WTC11 (cell line): ENCODE measurements around the gene FAH.

Experiments
- ESRRA ChIP-seq: sonication (generic); formaldehyde crosslinking; IDR thresholded peaks from 2 replicates; pipeline ENCODE4 v1.8.1; 2022; ENCODE audit warnings: mild to moderate bottlenecking, missing genetic modification reagents, borderline replicate concordance
- NFE2L1 ChIP-seq: sonication (generic); formaldehyde crosslinking; IDR thresholded peaks from 2 replicates; pipeline ENCODE4 v1.8.1; 2023; ENCODE audit warnings: missing genetic modification reagents
- NR3C1 ChIP-seq: sonication (generic); formaldehyde crosslinking; conservative IDR thresholded peaks from 2 replicates; pipeline ENCODE4 v1.8.1; 2023; ENCODE audit warnings: low read depth, mild to moderate bottlenecking, missing genetic modification reagents
- RELA ChIP-seq: sonication (generic); formaldehyde crosslinking; IDR thresholded peaks from 2 replicates; pipeline ENCODE4 v1.8.1; 2022; ENCODE audit warnings: missing genetic modification reagents, mild to moderate bottlenecking, borderline replicate concordance
- SMAD3 ChIP-seq: sonication (generic); formaldehyde crosslinking; IDR thresholded peaks from 2 replicates; pipeline ENCODE4 v1.8.0; 2022; ENCODE audit warnings: missing genetic modification reagents, mild to moderate bottlenecking, borderline replicate concordance
- SP1 ChIP-seq: sonication (generic); formaldehyde crosslinking; conservative IDR thresholded peaks from 2 replicates; pipeline ENCODE4 v1.8.1; 2022; ENCODE audit warnings: missing genetic modification reagents
- TEAD1 ChIP-seq: sonication (generic); formaldehyde crosslinking; IDR thresholded peaks from 2 replicates; pipeline ENCODE4 v1.8.0; 2022; ENCODE audit warnings: mild to moderate bottlenecking, missing genetic modification reagents
- ZBTB43 ChIP-seq: sonication (generic); formaldehyde crosslinking; IDR thresholded peaks from 2 replicates; pipeline ENCODE4 v1.8.1; 2023; ENCODE audit warnings: mild to moderate bottlenecking, missing genetic modification reagents
- ZNF121 ChIP-seq: sonication (generic); formaldehyde crosslinking; IDR thresholded peaks from 2 replicates; pipeline ENCODE4 v1.8.0; 2023; ENCODE audit warnings: missing genetic modification reagents
- ZNF232 ChIP-seq: sonication (generic); formaldehyde crosslinking; IDR thresholded peaks from 2 replicates; pipeline ENCODE4 v1.8.0; 2022; ENCODE audit warnings: mild to moderate bottlenecking, missing genetic modification reagents
- TF ChIP-seq, protein P1 (sequence below): fragments of 200-600 bp; IDR thresholded peaks from 2 replicates; pipeline ENCODE4 v1.8.0; 2022; ENCODE audit warnings: antibody characterized with exemption
- TF ChIP-seq, protein P2 (sequence below): sonication (generic); formaldehyde crosslinking; IDR thresholded peaks from 2 replicates; pipeline ENCODE4 v1.8.1; 2022; ENCODE audit warnings: low read depth, missing genetic modification reagents, borderline replicate concordance
- TF ChIP-seq, protein P3 (sequence below): sonication (generic); formaldehyde crosslinking; conservative IDR thresholded peaks from 2 replicates; pipeline ENCODE4 v1.8.1; 2022; ENCODE audit warnings: mild to moderate bottlenecking, missing genetic modification reagents

DNA sequence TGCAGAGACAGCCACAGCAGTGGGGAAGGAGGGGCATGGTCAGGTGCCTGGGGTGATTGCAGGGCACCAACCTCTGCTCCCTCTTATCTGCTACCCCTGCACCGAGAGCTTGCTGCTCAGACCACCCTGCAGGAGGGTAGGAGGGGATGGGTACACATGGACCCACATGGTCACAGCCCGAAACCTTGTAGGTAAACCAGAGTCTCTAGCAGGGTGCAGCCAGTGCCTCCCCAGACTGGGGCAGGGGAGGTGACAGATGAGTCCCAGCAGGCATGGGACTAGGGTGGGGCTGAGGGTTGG, 49.2 kb downstream of the FAH start:
- TF ChIP-seq, protein P1, sequence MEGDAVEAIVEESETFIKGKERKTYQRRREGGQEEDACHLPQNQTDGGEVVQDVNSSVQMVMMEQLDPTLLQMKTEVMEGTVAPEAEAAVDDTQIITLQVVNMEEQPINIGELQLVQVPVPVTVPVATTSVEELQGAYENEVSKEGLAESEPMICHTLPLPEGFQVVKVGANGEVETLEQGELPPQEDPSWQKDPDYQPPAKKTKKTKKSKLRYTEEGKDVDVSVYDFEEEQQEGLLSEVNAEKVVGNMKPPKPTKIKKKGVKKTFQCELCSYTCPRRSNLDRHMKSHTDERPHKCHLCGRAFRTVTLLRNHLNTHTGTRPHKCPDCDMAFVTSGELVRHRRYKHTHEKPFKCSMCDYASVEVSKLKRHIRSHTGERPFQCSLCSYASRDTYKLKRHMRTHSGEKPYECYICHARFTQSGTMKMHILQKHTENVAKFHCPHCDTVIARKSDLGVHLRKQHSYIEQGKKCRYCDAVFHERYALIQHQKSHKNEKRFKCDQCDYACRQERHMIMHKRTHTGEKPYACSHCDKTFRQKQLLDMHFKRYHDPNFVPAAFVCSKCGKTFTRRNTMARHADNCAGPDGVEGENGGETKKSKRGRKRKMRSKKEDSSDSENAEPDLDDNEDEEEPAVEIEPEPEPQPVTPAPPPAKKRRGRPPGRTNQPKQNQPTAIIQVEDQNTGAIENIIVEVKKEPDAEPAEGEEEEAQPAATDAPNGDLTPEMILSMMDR = no peak
- TF ChIP-seq ZNF232 (CRISPR knock-in tag) (no peak), RELA (CRISPR knock-in tag) (no peak), ZBTB43 (CRISPR knock-in tag) (no peak), ZNF121 (CRISPR knock-in tag) (no peak), TEAD1 (CRISPR knock-in tag) (no peak), SP1 (CRISPR knock-in tag) (no peak), NR3C1 (CRISPR knock-in tag) (no peak), ESRRA (CRISPR knock-in tag) (no peak), NFE2L1 (CRISPR knock-in tag) (no peak), SMAD3 (CRISPR knock-in tag) (no peak)
- TF ChIP-seq, protein P2, sequence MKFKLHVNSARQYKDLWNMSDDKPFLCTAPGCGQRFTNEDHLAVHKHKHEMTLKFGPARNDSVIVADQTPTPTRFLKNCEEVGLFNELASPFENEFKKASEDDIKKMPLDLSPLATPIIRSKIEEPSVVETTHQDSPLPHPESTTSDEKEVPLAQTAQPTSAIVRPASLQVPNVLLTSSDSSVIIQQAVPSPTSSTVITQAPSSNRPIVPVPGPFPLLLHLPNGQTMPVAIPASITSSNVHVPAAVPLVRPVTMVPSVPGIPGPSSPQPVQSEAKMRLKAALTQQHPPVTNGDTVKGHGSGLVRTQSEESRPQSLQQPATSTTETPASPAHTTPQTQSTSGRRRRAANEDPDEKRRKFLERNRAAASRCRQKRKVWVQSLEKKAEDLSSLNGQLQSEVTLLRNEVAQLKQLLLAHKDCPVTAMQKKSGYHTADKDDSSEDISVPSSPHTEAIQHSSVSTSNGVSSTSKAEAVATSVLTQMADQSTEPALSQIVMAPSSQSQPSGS = no peak
- TF ChIP-seq, protein P3, sequence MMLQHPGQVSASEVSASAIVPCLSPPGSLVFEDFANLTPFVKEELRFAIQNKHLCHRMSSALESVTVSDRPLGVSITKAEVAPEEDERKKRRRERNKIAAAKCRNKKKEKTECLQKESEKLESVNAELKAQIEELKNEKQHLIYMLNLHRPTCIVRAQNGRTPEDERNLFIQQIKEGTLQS (CRISPR knock-in tag) = no peak
